KMS-11 (cell line): ENCODE measurements around the gene ASB4.

Source experiments
- H2AFZ ChIP-seq: fragments of 200-600 bp; sonication (generic); 2 replicates; pipeline ENCODE4 v1.6.1; 2016; ENCODE audit warnings: antibody characterized with exemption, mixed run types, low read depth
- H3K27ac ChIP-seq: fragments of 200-600 bp; sonication (generic); 2 replicates; pipeline ENCODE4 v1.6.1; 2016; ENCODE audit warnings: mild to moderate bottlenecking, mixed run types
- H3K27me3 ChIP-seq: fragments of 200-600 bp; sonication (generic); 2 replicates; pipeline ENCODE4 v1.6.1; 2017; ENCODE audit warnings: mild to moderate bottlenecking, low read depth, mixed run types, moderate library complexity; ENCODE audit not compliant: insufficient read depth
- H3K36me3 ChIP-seq: fragments of 200-600 bp; sonication (generic); 2 replicates; pipeline ENCODE4 v1.6.1; 2017; ENCODE audit warnings: mild to moderate bottlenecking, mixed run types; ENCODE audit not compliant: insufficient read depth
- H3K4me1 ChIP-seq: fragments of 200-600 bp; sonication (generic); 2 replicates; pipeline ENCODE4 v1.6.1; 2016; ENCODE audit warnings: mild to moderate bottlenecking, low read depth, mixed run types; ENCODE audit not compliant: poor library complexity, severe bottlenecking
- H3K4me2 ChIP-seq: fragments of 200-600 bp; sonication (generic); 2 replicates; pipeline ENCODE4 v1.7.0; 2016; ENCODE audit warnings: mild to moderate bottlenecking, mixed run types
- H3K4me3 ChIP-seq: fragments of 200-600 bp; sonication (generic); IDR thresholded peaks from 2 replicates; pipeline ENCODE4 v1.6.1; 2017; ENCODE audit warnings: low read depth, low read length, mixed read lengths; ENCODE audit not compliant: insufficient read depth
- H3K79me2 ChIP-seq: fragments of 200-600 bp; sonication (generic); 2 replicates; pipeline ENCODE4 v1.6.1; 2016; ENCODE audit warnings: low read depth, mixed run types; ENCODE audit not compliant: insufficient read depth
- H3K9ac ChIP-seq: fragments of 200-600 bp; sonication (generic); 2 replicates; pipeline ENCODE4 v1.6.1; 2016; ENCODE audit warnings: mild to moderate bottlenecking, mixed run types
- H4K20me1 ChIP-seq: fragments of 200-600 bp; sonication (generic); 2 replicates; pipeline ENCODE4 v1.6.1; 2016; ENCODE audit warnings: mild to moderate bottlenecking, mixed run types; ENCODE audit not compliant: insufficient read depth
- TF ChIP-seq, protein P1 (sequence below): fragments of 200-600 bp; sonication (generic); conservative IDR thresholded peaks from 2 replicates; pipeline ENCODE4 v1.6.1; 2017; ENCODE audit warnings: low read depth, mild to moderate bottlenecking, antibody characterized with exemption, low read length, moderate library complexity, mixed read lengths

Gene ASB4

GRCh38 chr7:95476904-95477594 lies 8.7 kb upstream of the ASB4 start:
- H4K20me1 ChIP-seq = no peaks in the 10 kb centered on the region
- no peak overlapping the region for H3K4me3 ChIP-seq
- peak overlapping the region; percentile 47 for H2AFZ ChIP-seq
- H3K4me2 ChIP-seq = peak overlapping the region; percentile 23
- no peaks in the 10 kb centered on the region for H3K27me3 ChIP-seq
- H3K27ac ChIP-seq = no peak overlapping the region
- peaks cover 12% of the 10 kb centered on the region for H3K4me1 ChIP-seq
- no peak overlapping the region for H3K9ac ChIP-seq
- H3K79me2 ChIP-seq = no peaks in the 10 kb centered on the region
- H3K36me3 ChIP-seq = no peaks in the 10 kb centered on the region
- TF ChIP-seq, protein P1, sequence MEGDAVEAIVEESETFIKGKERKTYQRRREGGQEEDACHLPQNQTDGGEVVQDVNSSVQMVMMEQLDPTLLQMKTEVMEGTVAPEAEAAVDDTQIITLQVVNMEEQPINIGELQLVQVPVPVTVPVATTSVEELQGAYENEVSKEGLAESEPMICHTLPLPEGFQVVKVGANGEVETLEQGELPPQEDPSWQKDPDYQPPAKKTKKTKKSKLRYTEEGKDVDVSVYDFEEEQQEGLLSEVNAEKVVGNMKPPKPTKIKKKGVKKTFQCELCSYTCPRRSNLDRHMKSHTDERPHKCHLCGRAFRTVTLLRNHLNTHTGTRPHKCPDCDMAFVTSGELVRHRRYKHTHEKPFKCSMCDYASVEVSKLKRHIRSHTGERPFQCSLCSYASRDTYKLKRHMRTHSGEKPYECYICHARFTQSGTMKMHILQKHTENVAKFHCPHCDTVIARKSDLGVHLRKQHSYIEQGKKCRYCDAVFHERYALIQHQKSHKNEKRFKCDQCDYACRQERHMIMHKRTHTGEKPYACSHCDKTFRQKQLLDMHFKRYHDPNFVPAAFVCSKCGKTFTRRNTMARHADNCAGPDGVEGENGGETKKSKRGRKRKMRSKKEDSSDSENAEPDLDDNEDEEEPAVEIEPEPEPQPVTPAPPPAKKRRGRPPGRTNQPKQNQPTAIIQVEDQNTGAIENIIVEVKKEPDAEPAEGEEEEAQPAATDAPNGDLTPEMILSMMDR = peak; percentile 89

DNA sequence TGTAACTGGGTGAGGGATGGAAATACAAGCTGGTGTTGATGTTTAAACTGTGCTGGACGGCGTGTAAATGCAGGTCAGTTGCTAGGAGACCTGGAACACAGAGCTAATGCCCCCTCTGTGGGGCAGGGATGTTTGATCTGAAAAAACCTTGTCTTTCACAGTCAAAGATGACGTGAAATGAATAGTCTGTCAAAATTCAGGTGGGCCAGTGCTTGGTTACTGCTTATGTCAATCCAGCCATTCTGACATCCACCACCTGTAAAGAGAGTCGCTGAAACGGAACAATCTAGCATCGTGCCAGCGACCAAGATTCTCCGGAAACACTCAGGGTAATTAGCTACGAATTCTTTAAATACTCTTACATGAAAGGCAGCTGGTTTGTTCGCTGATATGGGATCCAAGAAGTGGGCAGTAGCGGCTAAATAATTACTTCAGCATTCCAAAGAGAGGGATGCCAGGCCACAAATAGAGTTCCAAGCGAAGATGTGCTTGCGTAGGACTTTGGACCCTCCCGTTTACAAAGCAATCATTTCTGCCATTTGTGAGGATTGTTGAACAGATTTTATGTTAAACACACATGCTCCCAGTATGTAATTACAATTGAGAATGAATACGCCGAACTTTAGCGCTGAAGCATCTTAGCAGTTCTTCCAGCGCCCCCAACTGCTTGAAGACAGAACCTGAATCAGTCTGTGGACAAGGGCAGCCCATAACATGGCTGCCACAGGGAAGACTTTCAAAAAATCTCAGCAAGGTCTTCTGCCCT lies 7.3 kb upstream of the ASB4 start:
- TF ChIP-seq, protein P1 = no peak
- peaks cover 12% of the 10 kb centered on the region for H3K4me1 ChIP-seq
- H3K4me3 ChIP-seq = no peak overlapping the region
- no peaks in the 10 kb centered on the region for H3K27me3 ChIP-seq
- no peak overlapping the region for H3K9ac ChIP-seq
- no peak overlapping the region for H2AFZ ChIP-seq
- H3K4me2 ChIP-seq = no peak overlapping the region
- H4K20me1 ChIP-seq = no peaks in the 10 kb centered on the region
- no peaks in the 10 kb centered on the region for H3K79me2 ChIP-seq
- H3K27ac ChIP-seq = no peak overlapping the region
- H3K36me3 ChIP-seq = no peaks in the 10 kb centered on the region

DNA sequence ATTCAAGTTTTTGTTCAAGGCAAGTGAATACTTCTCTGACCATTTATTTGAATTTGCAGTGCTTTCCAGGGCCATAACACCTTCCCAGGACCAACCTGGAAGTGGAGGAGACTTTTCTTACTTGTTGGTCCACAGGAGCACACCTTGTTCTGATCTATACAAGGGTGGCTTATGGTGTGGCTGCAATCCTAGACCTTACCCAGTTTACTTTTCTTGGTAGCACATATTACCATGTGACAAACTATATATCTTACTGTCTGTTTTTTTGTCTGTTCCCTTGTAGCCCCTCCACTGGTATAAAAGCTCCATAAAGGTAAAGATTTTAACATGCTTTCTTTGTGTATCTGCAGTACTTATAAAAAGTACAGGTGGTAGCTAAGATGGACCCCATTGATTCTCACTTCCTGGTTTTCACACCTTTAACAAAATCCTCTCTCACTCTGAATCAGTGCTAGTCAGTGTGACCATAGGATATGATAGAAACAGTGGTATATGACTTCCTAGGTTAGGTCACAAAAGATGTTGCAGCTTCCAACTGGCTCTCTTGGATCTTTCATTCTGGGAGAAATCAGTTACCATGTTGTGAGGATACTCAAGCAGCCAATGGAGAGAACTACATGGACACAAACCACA lies 5.6 kb upstream of the ASB4 start:
- Histone ChIP-seq H3K79me2 (no peaks in the 10 kb centered on the region), H4K20me1 (no peaks in the 10 kb centered on the region), H2AFZ (no peak overlapping the region), H3K4me3 (no peak overlapping the region), H3K4me1 (peaks cover 12% of the 10 kb centered on the region), H3K27ac (no peak overlapping the region), H3K9ac (no peak overlapping the region), H3K4me2 (no peak overlapping the region), H3K27me3 (no peaks in the 10 kb centered on the region), H3K36me3 (no peaks in the 10 kb centered on the region)
- TF ChIP-seq, protein P1 = no peak

DNA sequence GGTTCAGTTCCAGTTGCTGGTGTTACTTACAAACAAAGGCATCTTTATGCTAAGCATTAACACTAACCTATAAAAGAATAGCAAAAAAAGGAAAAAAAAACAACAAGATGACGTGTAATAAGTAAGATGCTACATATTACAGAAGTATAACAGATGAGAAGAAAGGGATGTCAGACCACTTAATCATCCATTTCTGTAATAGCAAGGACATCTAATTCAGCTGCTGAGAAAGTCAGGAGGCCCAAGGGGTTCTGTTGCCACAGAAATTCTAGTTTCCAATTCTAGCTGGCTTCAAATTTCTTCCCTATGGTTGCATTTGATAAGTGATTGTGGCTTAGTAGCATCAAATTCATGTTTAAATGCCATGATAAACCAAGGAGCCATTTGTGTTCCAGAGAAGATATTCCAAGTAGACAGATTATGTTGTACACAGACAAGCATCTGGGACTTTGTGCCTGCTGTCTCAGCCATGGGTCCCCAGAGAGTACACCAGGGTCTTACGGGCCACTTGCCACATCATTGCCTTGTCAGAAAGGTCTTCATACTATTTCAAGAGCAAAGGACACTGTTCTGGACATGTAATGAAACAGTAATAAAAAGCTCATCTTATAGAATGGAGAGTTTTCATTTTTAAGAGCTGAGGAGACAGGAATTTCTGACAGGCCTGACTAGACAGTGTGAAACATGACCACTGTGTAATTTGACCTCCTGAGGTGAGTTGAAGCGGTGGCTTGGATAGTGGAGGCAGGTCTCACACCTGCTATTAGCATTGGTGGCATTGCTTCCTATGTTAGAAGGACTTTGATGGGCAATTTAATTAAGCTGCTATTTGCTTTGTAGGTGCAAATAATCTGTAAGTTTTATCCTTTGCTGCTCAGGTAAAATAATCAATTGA lies 4.2 kb upstream of the ASB4 start:
- Histone ChIP-seq H3K4me1 (peaks cover 9% of the 10 kb centered on the region), H3K9ac (no peak overlapping the region), H3K4me2 (no peak overlapping the region), H2AFZ (no peak overlapping the region), H3K36me3 (no peaks in the 10 kb centered on the region), H3K27ac (no peak overlapping the region), H3K4me3 (no peak overlapping the region), H3K27me3 (no peaks in the 10 kb centered on the region), H3K79me2 (no peaks in the 10 kb centered on the region), H4K20me1 (no peaks in the 10 kb centered on the region)
- TF ChIP-seq, protein P1 = no peak
